Smooth muscle cell (in vitro differentiated cells): ENCODE measurements around the gene TCERG1. TPM values are rescaled to one million over a fixed set of nuclear protein-coding genes. Genes with fewer than 3 reads are reported as not detected.
A peak's percentile ranks its signal among the peaks of the same experiment; 100 is the strongest.
"Not testable (repeated sequence)": the region's sequence is repeated elsewhere in the genome, so short reads cannot be mapped to it uniquely, and the experiment has no call there.

ENCODE experiments used
- DNase-seq: peaks from one replicate; lab custom pipeline; 2025; ENCODE audit not compliant: unreplicated experiment; lab: John Stamatoyannopoulos, UW
- H2AFZ ChIP-seq: fragments of 200-600 bp; sonication (generic); 2 replicates; pipeline ENCODE4 v1.6.0; 2016; ENCODE audit warnings: antibody characterized with exemption, low read depth, mild to moderate bottlenecking
- H3F3A ChIP-seq: fragments of 200-600 bp; sonication (generic); 2 replicates; pipeline ENCODE4 v1.6.0; 2017; ENCODE audit warnings: antibody characterized with exemption, low read depth
- H3K27ac ChIP-seq: fragments of 200-600 bp; sonication (generic); 2 replicates; pipeline ENCODE4 v1.5.1; 2016; ENCODE audit warnings: low read depth, mild to moderate bottlenecking
- H3K27me3 ChIP-seq: fragments of 200-600 bp; sonication (generic); 2 replicates; pipeline ENCODE4 v1.6.1; 2016; ENCODE audit warnings: low read depth, mild to moderate bottlenecking
- H3K36me3 ChIP-seq: fragments of 200-600 bp; sonication (generic); 2 replicates; pipeline ENCODE4 v1.5.1; 2016; ENCODE audit warnings: low read depth
- H3K4me1 ChIP-seq: fragments of 200-600 bp; sonication (generic); 2 replicates; pipeline ENCODE4 v1.5.1; 2016; ENCODE audit warnings: low read depth
- H3K4me2 ChIP-seq: fragments of 200-600 bp; sonication (generic); 2 replicates; pipeline ENCODE4 v1.6.0; 2016; ENCODE audit warnings: mild to moderate bottlenecking
- H3K4me3 ChIP-seq: fragments of 200-600 bp; sonication (generic); 2 replicates; pipeline ENCODE4 v1.5.1; 2016; ENCODE audit warnings: mild to moderate bottlenecking
- H3K79me2 ChIP-seq: fragments of 200-600 bp; sonication (generic); 2 replicates; pipeline ENCODE4 v1.6.0; 2016; ENCODE audit warnings: low read depth, mild to moderate bottlenecking
- H3K9ac ChIP-seq: fragments of 200-600 bp; sonication (generic); 2 replicates; pipeline ENCODE4 v1.6.0; 2016; ENCODE audit warnings: low read depth
- H3K9me3 ChIP-seq: fragments of 200-600 bp; sonication (generic); replicated peaks from 2 replicates; pipeline ENCODE4 v1.5.1; 2016; ENCODE audit warnings: low read depth
- H4K20me1 ChIP-seq: fragments of 200-600 bp; sonication (generic); 2 replicates; pipeline ENCODE4 v1.6.0; 2016; ENCODE audit warnings: low read depth
- WGBS: methylation state at CpG from one replicate; pipeline ENCODE4 v1.1.7; 2016; ENCODE audit warnings: low lambda C conversion rate; 5-methylcytosine and 5-hydroxymethylcytosine counted together
- polyA plus RNA-seq: library from polyadenylated mRNA; unstranded; fragments of >200 nt; fragmentation: Nextera tagmentation; extraction: Ambion mirVana; gene quantifications from 2 replicates; pipeline ENCODE4 v1.2.1, GENCODE V29; 2016
- small RNA-seq: library from RNA; depleted of rRNA; stranded (forward); fragments of <200 nt; gene quantifications from one replicate; pipeline ENCODE3, GENCODE V24; 2014
- total RNA-seq: library from RNA; depleted of rRNA; stranded (reverse); fragments of >200 nt; gene quantifications from 2 replicates; pipeline ENCODE4 v1.2.3, GENCODE V29; 2014
- TF ChIP-seq, protein P1 (sequence below): fragments of 200-600 bp; sonication (generic); IDR thresholded peaks from 2 replicates; pipeline ENCODE4 v1.5.1; 2017; ENCODE audit warnings: borderline replicate concordance, mild to moderate bottlenecking, antibody characterized with exemption; ENCODE audit not compliant: insufficient read depth, poor library complexity, severe bottlenecking

The TCERG1 gene
- total and polyA plus RNA-seq, 2 experiments from 2014 or later = 48.8 to 87.5 TPM

- H2AFZ ChIP-seq = no peak overlapping the region
- H3K27ac ChIP-seq = no peak overlapping the region
- no peaks in the 10 kb centered on the region for H3K79me2 ChIP-seq
- no peaks in the 10 kb centered on the region for H4K20me1 ChIP-seq
- TF ChIP-seq, protein P1, sequence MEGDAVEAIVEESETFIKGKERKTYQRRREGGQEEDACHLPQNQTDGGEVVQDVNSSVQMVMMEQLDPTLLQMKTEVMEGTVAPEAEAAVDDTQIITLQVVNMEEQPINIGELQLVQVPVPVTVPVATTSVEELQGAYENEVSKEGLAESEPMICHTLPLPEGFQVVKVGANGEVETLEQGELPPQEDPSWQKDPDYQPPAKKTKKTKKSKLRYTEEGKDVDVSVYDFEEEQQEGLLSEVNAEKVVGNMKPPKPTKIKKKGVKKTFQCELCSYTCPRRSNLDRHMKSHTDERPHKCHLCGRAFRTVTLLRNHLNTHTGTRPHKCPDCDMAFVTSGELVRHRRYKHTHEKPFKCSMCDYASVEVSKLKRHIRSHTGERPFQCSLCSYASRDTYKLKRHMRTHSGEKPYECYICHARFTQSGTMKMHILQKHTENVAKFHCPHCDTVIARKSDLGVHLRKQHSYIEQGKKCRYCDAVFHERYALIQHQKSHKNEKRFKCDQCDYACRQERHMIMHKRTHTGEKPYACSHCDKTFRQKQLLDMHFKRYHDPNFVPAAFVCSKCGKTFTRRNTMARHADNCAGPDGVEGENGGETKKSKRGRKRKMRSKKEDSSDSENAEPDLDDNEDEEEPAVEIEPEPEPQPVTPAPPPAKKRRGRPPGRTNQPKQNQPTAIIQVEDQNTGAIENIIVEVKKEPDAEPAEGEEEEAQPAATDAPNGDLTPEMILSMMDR = no peak
- no peak overlapping the region for H3K4me2 ChIP-seq
- no peaks in the 10 kb centered on the region for H3K27me3 ChIP-seq
- no peaks in the 10 kb centered on the region for H3K4me1 ChIP-seq
- no peak overlapping the region for H3K9ac ChIP-seq
- no peak overlapping the region for H3K4me3 ChIP-seq
- no peaks in the 10 kb centered on the region for H3K36me3 ChIP-seq
- H3K9me3 ChIP-seq = no peaks in the 10 kb centered on the region
- H3F3A ChIP-seq = no peaks in the 10 kb centered on the region
- DNase-seq = no peak
Measured at GRCh38 chr5:146549615-146550014, 102.5 kb downstream of the TCERG1 start.

- Histone ChIP-seq H3K4me3 (no peak overlapping the region), H3K27ac (no peak overlapping the region), H3K27me3 (no peaks in the 10 kb centered on the region), H2AFZ (no peak overlapping the region), H3F3A (no peaks in the 10 kb centered on the region), H3K79me2 (no peaks in the 10 kb centered on the region), H4K20me1 (no peaks in the 10 kb centered on the region), H3K9ac (no peak overlapping the region), H3K4me2 (no peak overlapping the region), H3K36me3 (no peaks in the 10 kb centered on the region), H3K9me3 (no peaks in the 10 kb centered on the region), H3K4me1 (no peaks in the 10 kb centered on the region)
- WGBS = 82% methylated on average over 3 of the region's 3 CpGs
- DNase-seq = no peak
- TF ChIP-seq, protein P1 = no peak
Measured at GRCh38 chr5:146553446-146553845, 106.3 kb downstream of the TCERG1 start.

GRCh38 chr5:146556884-146557283 lies 109.8 kb downstream of the TCERG1 start:
- DNase-seq, H3K9ac ChIP-seq, H3K9me3 ChIP-seq, H2AFZ ChIP-seq, H3K27ac ChIP-seq, H3K27me3 ChIP-seq, H3K4me1 ChIP-seq, H3K36me3 ChIP-seq, H3K4me3 ChIP-seq, H4K20me1 ChIP-seq, H3F3A ChIP-seq, H3K4me2 ChIP-seq, H3K79me2 ChIP-seq: not testable (repeated sequence)
- WGBS = 99% methylated on average over 4 of the region's 4 CpGs

GRCh38 chr5:146560205-146560812 lies 113.2 kb downstream of the TCERG1 start:
- H3K4me2 ChIP-seq = peak overlapping the region; percentile 10
- H2AFZ ChIP-seq = peak overlapping the region; percentile 3
- H3K27ac ChIP-seq = peak overlapping the region; percentile 53
- TF ChIP-seq, protein P1 = no peak
- H3F3A ChIP-seq = no peaks in the 10 kb centered on the region
- H4K20me1 ChIP-seq = no peaks in the 10 kb centered on the region
- no peak overlapping the region for H3K9ac ChIP-seq
- no peak overlapping the region for H3K4me3 ChIP-seq
- WGBS = 22% methylated on average over 3 of the region's 3 CpGs
- H3K36me3 ChIP-seq = no peaks in the 10 kb centered on the region
- DNase-seq = no peak
- peaks cover 7% of the 10 kb centered on the region for H3K4me1 ChIP-seq
- H3K9me3 ChIP-seq = no peaks in the 10 kb centered on the region
- no peaks in the 10 kb centered on the region for H3K79me2 ChIP-seq
- H3K27me3 ChIP-seq = no peaks in the 10 kb centered on the region

Small RNA genes lying within 50 kb of the gene (small RNA-seq; reads per million reads assigned to genes)
- not detected for gene RF02271

Other genes with a start within 250 kb of the TCERG1 start
- 25.6 and 28.2 TPM in 2 replicates for gene RBM27, start 243.7 kb upstream of the TCERG1 start, total RNA-seq
- gene RBM27, start 243.7 kb upstream of the TCERG1 start, polyA plus RNA-seq = 2.5 and 3.6 TPM in 2 replicates
- gene POU4F3, start 108.5 kb upstream of the TCERG1 start, total RNA-seq = 0.04 TPM in 1 of 2 replicates, not detected in the other
- 0.28 TPM in 1 of 2 replicates, not detected in the other for gene POU4F3, start 108.5 kb upstream of the TCERG1 start, polyA plus RNA-seq
- not detected in 2 replicates for gene GPR151, start 68.9 kb downstream of the TCERG1 start, total RNA-seq
- not detected in 2 replicates for gene GPR151, start 68.9 kb downstream of the TCERG1 start, polyA plus RNA-seq